SK-N-SH treated with all-trans-retinoic acid at 6 μM for 48 hours (cell line): ENCODE results near the gene DENND1A.

Experiments used
- ATAC-seq: fragments of 200-7000 bp; cut with Tn5 transposase; 3 replicates; pipeline ENCODE4 v1.9.1; 2020; ENCODE audit warnings: mild to moderate bottlenecking, moderate library complexity
- ARNTL ChIP-seq: fragments of 450-650 bp; formaldehyde crosslinking; IDR thresholded peaks from 2 replicates; pipeline ENCODE4 v1.5.0; 2020; ENCODE audit warnings: low read depth, mild to moderate bottlenecking, moderate library complexity, borderline replicate concordance
- BACH2 ChIP-seq: fragments of 250-450 bp; sonication (Bioruptor Pico); IDR thresholded peaks from 2 replicates; pipeline ENCODE4 v1.9.0; 2021; ENCODE audit warnings: mild to moderate bottlenecking, borderline replicate concordance
- CSDC2 ChIP-seq: fragments of 250-450 bp; sonication (Bioruptor Pico); IDR thresholded peaks from 2 replicates; pipeline ENCODE4 v1.5.0; 2020; ENCODE audit warnings: mild to moderate bottlenecking, moderate library complexity
- ESRRG ChIP-seq: fragments of 250-450 bp; sonication (Bioruptor Pico); IDR thresholded peaks from 2 replicates; pipeline ENCODE4 v1.6.1; 2021; ENCODE audit warnings: mild to moderate bottlenecking
- GLIS3 ChIP-seq: fragments of 250-450 bp; sonication (Bioruptor Pico); IDR thresholded peaks from 2 replicates; pipeline ENCODE4 v1.5.0; 2020; ENCODE audit warnings: mild to moderate bottlenecking, moderate library complexity
- OSR1 ChIP-seq: fragments of 250-450 bp; sonication (Bioruptor Pico); IDR thresholded peaks from 2 replicates; pipeline ENCODE4 v1.8.0; 2022; ENCODE audit warnings: moderate library complexity, mild to moderate bottlenecking, inconsistent platforms
- PATZ1 ChIP-seq: fragments of 250-450 bp; sonication (Bioruptor Pico); IDR thresholded peaks from 2 replicates; pipeline ENCODE4 v1.8.0; 2020; ENCODE audit warnings: mild to moderate bottlenecking, moderate library complexity, borderline replicate concordance
- PPARA ChIP-seq: fragments of 250-450 bp; sonication (Bioruptor Pico); IDR thresholded peaks from 2 replicates; pipeline ENCODE4 v1.5.0; 2020; ENCODE audit warnings: mild to moderate bottlenecking, borderline replicate concordance
- RARB ChIP-seq: fragments of 250-450 bp; sonication (Bioruptor Pico); IDR thresholded peaks from 2 replicates; pipeline ENCODE4 v1.8.0; 2021; ENCODE audit warnings: mild to moderate bottlenecking, moderate library complexity
- SNAI2 ChIP-seq: fragments of 250-450 bp; sonication (Bioruptor Pico); IDR thresholded peaks from 2 replicates; pipeline ENCODE4 v1.5.0; 2020; ENCODE audit warnings: mild to moderate bottlenecking, moderate library complexity
- TCF4 ChIP-seq: fragments of 250-450 bp; sonication (Bioruptor Pico); IDR thresholded peaks from 2 replicates; pipeline ENCODE4 v1.8.0; 2021; ENCODE audit warnings: mild to moderate bottlenecking, moderate library complexity, borderline replicate concordance
- TOX ChIP-seq: fragments of 250-450 bp; sonication (Bioruptor Pico); IDR thresholded peaks from 2 replicates; pipeline ENCODE4 v1.8.0; 2021; ENCODE audit warnings: mild to moderate bottlenecking, moderate library complexity, borderline replicate concordance
- TSHZ2 ChIP-seq: fragments of 250-450 bp; sonication (Bioruptor Pico); IDR thresholded peaks from 2 replicates; pipeline ENCODE4 v1.5.0; 2020; ENCODE audit warnings: mild to moderate bottlenecking, moderate library complexity
- ZC3H10 ChIP-seq: fragments of 250-450 bp; sonication (Bioruptor Pico); IDR thresholded peaks from 2 replicates; pipeline ENCODE4 v1.5.1; 2021; ENCODE audit warnings: mild to moderate bottlenecking, moderate library complexity
- ZFP3 ChIP-seq: fragments of 250-450 bp; sonication (Bioruptor Pico); IDR thresholded peaks from 2 replicates; pipeline ENCODE4 v1.5.0; 2020; ENCODE audit warnings: mild to moderate bottlenecking, moderate library complexity
- ZFP30 ChIP-seq: fragments of 450-650 bp; formaldehyde crosslinking; IDR thresholded peaks from 2 replicates; pipeline ENCODE4 v1.5.0; 2022; ENCODE audit warnings: mild to moderate bottlenecking, moderate library complexity
- ZNF565 ChIP-seq: fragments of 450-650 bp; formaldehyde crosslinking; conservative IDR thresholded peaks from 2 replicates; pipeline ENCODE4 v1.5.0; 2020; ENCODE audit warnings: low read depth, mild to moderate bottlenecking, moderate library complexity
- ZNF70 ChIP-seq: fragments of 450-650 bp; formaldehyde crosslinking; IDR thresholded peaks from 2 replicates; pipeline ENCODE4 v1.5.0; 2020; ENCODE audit warnings: mild to moderate bottlenecking, moderate library complexity
- ZNF8 ChIP-seq: fragments of 450-650 bp; formaldehyde crosslinking; IDR thresholded peaks from 2 replicates; pipeline ENCODE4 v1.5.0; 2020; ENCODE audit warnings: mild to moderate bottlenecking, moderate library complexity

The DENND1A gene

GRCh38 chr9:123375469-123376132, 554.3 kb downstream of the DENND1A start:
- TF ChIP-seq ZFP30 (CRISPR knock-in tag) (no peak), ZNF565 (CRISPR knock-in tag) (no peak), TOX (CRISPR knock-in tag) (no peak), ZNF70 (CRISPR knock-in tag) (no peak), ZC3H10 (CRISPR knock-in tag) (no peak), PATZ1 (CRISPR knock-in tag) (no peak), TSHZ2 (no peak)
- TF ChIP-seq, all 23 proteins: peak for 0
- no peak for ATAC-seq

GRCh38 chr9:123373946-123374345, 556.0 kb downstream of the DENND1A start:
- no peak for TF ChIP-seq PATZ1 (CRISPR knock-in tag)
- TF ChIP-seq TCF4 (CRISPR knock-in tag): peak; percentile 56; the same call in 1 of the 2 replicates

GRCh38 chr9:123373447-123373923, 556.4 kb downstream of the DENND1A start:
- no peak for ATAC-seq

More at GRCh38 chr9:123373946-123374345, 556.0 kb downstream of the DENND1A start:
- no peak; the same call in 2 of the 3 replicates for ATAC-seq

GRCh38 chr9:123372766-123373446, 557.0 kb downstream of the DENND1A start:
- no peak for ATAC-seq
- TF ChIP-seq ZNF8 (no peak), ZFP3 (CRISPR knock-in tag) (no peak), ESRRG (CRISPR knock-in tag) (no peak), RARB (no peak), ARNTL (CRISPR knock-in tag) (no peak), CSDC2 (CRISPR knock-in tag) (no peak)
- TF ChIP-seq, all 23 proteins: peak for 0

More at GRCh38 chr9:123373447-123373923, 556.4 kb downstream of the DENND1A start:
- no peak for TF ChIP-seq PPARA (CRISPR knock-in tag)
- TF ChIP-seq ZFP30 (CRISPR knock-in tag): no peak
- TF ChIP-seq, all 23 proteins: peak for 0

- no peak for ATAC-seq
- TF ChIP-seq TCF4 (CRISPR knock-in tag) (no peak), ZFP30 (CRISPR knock-in tag) (no peak), CSDC2 (CRISPR knock-in tag) (no peak), SNAI2 (CRISPR knock-in tag) (no peak), ZFP3 (CRISPR knock-in tag) (no peak), ARNTL (CRISPR knock-in tag) (no peak), TOX (CRISPR knock-in tag) (no peak), RARB (no peak), GLIS3 (CRISPR knock-in tag) (no peak), OSR1 (CRISPR knock-in tag) (no peak), ZC3H10 (CRISPR knock-in tag) (no peak), ZNF70 (CRISPR knock-in tag) (no peak), PPARA (CRISPR knock-in tag) (no peak), ZNF565 (CRISPR knock-in tag) (no peak), ESRRG (CRISPR knock-in tag) (no peak), BACH2 (no peak), ZNF8 (no peak), TSHZ2 (no peak)
Measured at GRCh38 chr9:123371805-123372590, 557.9 kb downstream of the DENND1A start.
